Caco-2 (cell line): ENCODE data around the gene HERC5. TPM values are rescaled to one million over a fixed set of nuclear protein-coding genes. Genes with fewer than 3 reads are reported as not detected.

Experiments used
- Bru-seq: library from RNA; stranded (reverse); fragments of 400-500 nt; gene quantifications from one replicate; lab custom pipeline; 2021; lab: Mats Ljungman, UMichigan
- BruChase-seq, 2 experiments: library from RNA; stranded (reverse); fragments of 400-500 nt; gene quantifications; one replicate each; lab custom pipeline; 2021; lab: Mats Ljungman, UMichigan
- BruUV-seq: library from RNA; stranded (reverse); fragments of 400-500 nt; replicated peaks from 2 replicates; lab custom pipeline; 2021; lab: Mats Ljungman, UMichigan
- CTCF ChIA-PET: fragments of 300-600 bp; sonication (Branson Sonifier 250); formaldehyde crosslinking; loops from one replicate; lab custom pipeline; 2022; ENCODE audit warnings: antibody characterized with exemption; lab: Charles Lee
- POLR2A ChIA-PET: fragments of 300-600 bp; sonication (Branson Sonifier 250); formaldehyde crosslinking; loops from one replicate; lab custom pipeline; 2022; ENCODE audit warnings: antibody characterized with exemption; lab: Charles Lee
- DNase-seq, 2 experiments: peaks; one replicate each; pipeline versions ENCODE4 v3.0.0 to v3.0.0-alpha.2; 2020 to 2022
- H3K27me3 ChIP-seq: replicated peaks from 2 replicates; pipeline ENCODE4 v1.6.0; 2011; ENCODE audit warnings: low read length; ENCODE audit not compliant: control insufficient read depth, insufficient read depth
- H3K36me3 ChIP-seq: 2 replicates; pipeline ENCODE4 v1.5.1; 2011; ENCODE audit warnings: low read length; ENCODE audit not compliant: control insufficient read depth, insufficient read depth
- H3K4me1 ChIP-seq: fragments of 250-450 bp; sonication (Bioruptor Pico); 2 replicates; pipeline ENCODE4 v1.5.1; 2020; ENCODE audit warnings: mild to moderate bottlenecking
- H3K4me3 ChIP-seq: 2 replicates; pipeline ENCODE4 v1.5.1; 2011; ENCODE audit warnings: low read depth, mild to moderate bottlenecking, control low read depth, low read length
- H3K9me3 ChIP-seq: fragments of 250-450 bp; sonication (Bioruptor Pico); 2 replicates; pipeline ENCODE4 v1.5.1; 2020; ENCODE audit warnings: mild to moderate bottlenecking, moderate library complexity
- H3K27ac Mint-ChIP-seq: one replicate; pipeline ENCODE4 v1.8.0; 2022; ENCODE audit warnings: mixed read lengths; ENCODE audit not compliant: unreplicated experiment
- H3K27me3 Mint-ChIP-seq: one replicate; pipeline ENCODE4 v1.8.0; 2022; ENCODE audit warnings: mixed read lengths; ENCODE audit not compliant: insufficient read depth, unreplicated experiment
- H3K36me3 Mint-ChIP-seq: one replicate; pipeline ENCODE4 v1.8.0; 2022; ENCODE audit warnings: mild to moderate bottlenecking, mixed read lengths; ENCODE audit not compliant: insufficient read depth, unreplicated experiment
- H3K4me1 Mint-ChIP-seq: one replicate; pipeline ENCODE4 v1.8.0; 2022; ENCODE audit warnings: low read depth, mixed read lengths; ENCODE audit not compliant: unreplicated experiment
- H3K4me3 Mint-ChIP-seq: one replicate; pipeline ENCODE4 v1.8.0; 2022; ENCODE audit warnings: mild to moderate bottlenecking, moderate library complexity, mixed read lengths; ENCODE audit not compliant: unreplicated experiment
- H3K9me3 Mint-ChIP-seq: one replicate; pipeline ENCODE4 v1.8.0; 2022; ENCODE audit warnings: mixed read lengths; ENCODE audit not compliant: unreplicated experiment
- intact Hi-C: fragments of 100-400 bp; cut with micrococcal nuclease; formaldehyde crosslinking; loops from one replicate; pipeline ENCODE4 v1.10.0; 2022; ENCODE audit not compliant: unreplicated experiment
- long read RNA-seq: library from polyadenylated mRNA; stranded (forward); transcript quantifications from one replicate; pipeline ENCODE4 v2.0.0, GENCODE V29; 2022
- total RNA-seq: library from RNA; stranded (reverse); gene quantifications from 2 replicates; pipeline ENCODE4 v1.2.3, GENCODE V29; 2022
- TF ChIP-seq, protein P1 (sequence below), 2 experiments: fragments of 200-600 bp in 1 of 2; IDR thresholded peaks; 1 replicate in 1 of 2; 2 replicates in 1 of 2; pipeline versions ENCODE4 v1.5.1 to v1.8.0; 2011 to 2022; ENCODE audit warnings: antibody characterized with exemption in 1 of 2, control low read depth in 1 of 2, inconsistent platforms in 1 of 2, low read depth in 1 of 2, low read length in 1 of 2, mild to moderate bottlenecking in 1 of 2, moderate library complexity in 1 of 2; ENCODE audit not compliant: insufficient read depth in 1 of 2, severe bottlenecking in 1 of 2, unreplicated experiment in 1 of 2

HERC5 gene
- total RNA-seq: 5.6 and 6.8 TPM in 2 replicates
- percentile 46 among the genes with signal in this experiment for Bru-seq, nascent RNA
- BruChase-seq, experiment 1, labeled RNA remaining after a 2-hour chase: percentile 47 among the genes with signal in this experiment
- percentile 54 among the genes with signal in this experiment for BruChase-seq, experiment 2, labeled RNA remaining after a 6-hour chase
- long read RNA-seq, transcript HERC5-201 (23 exons, 3,513 nt): major isoform, 14 of 16 reads
- long read RNA-seq, partial matches to known transcripts: 0 of 16 reads
- long read RNA-seq, other reads (novel, unspliced or antisense): 2 of 16 reads

DNA sequence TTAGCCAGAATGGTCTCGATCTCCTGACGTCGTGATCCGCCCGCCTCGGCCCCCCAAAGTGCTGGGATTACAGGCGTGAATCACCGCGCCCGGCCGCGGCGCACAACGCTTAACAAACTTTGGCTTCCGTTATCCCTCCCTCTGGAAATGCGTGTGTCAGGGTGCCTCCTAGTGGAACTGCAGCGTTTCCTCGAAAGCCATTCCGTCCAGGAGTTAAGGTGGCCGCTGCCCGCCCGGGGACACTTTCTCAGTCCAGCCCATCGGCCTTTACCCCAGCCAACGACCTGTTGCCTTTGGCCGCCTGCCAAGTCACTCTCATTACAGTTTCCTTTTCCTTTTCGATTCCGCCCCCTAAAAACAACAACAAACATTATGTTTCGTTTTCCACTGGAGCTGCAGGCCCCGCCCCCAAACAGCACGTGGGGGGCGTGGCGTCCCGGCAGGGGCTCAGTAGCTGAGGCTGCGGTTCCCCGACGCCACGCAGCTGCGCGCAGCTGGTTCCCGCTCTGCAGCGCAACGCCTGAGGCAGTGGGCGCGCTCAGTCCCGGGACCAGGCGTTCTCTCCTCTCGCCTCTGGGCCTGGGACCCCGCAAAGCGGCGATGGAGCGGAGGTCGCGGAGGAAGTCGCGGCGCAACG, at the start of gene HERC5:
Gene HERC5, plus strand, starts transcription at position 450 of the 637 bp plus-strand sequence. Its CDS starts 151 bp downstream, at position 601.
- H3K4me1 ChIP-seq: no peaks in the 10 kb centered on the region
- ChIA-PET CTCF (interaction anchor here (0.5 to 2.4 kb wide), 7 partner anchors 12 to 424 kb away, joined by 3 to 12 read pairs (median 5); partner anchors contain the start of gene HERC6), POLR2A (interaction anchor here (0.9 kb wide), 1 partner anchor 21 kb away, joined by 3 read pairs; no protein-coding TSS in a partner anchor)
- H3K4me3 ChIP-seq: peak within 1 kb of the TSS; percentile 50
- H3K27me3 Mint-ChIP-seq: peaks cover 3% of the 10 kb centered on the region
- H3K4me3 Mint-ChIP-seq: peak within 1 kb of the TSS; percentile 87
- no TSS peak for BruUV-seq
- peaks cover 10% of the 10 kb centered on the region for H3K9me3 Mint-ChIP-seq
- no peaks in the 10 kb centered on the region for H3K36me3 ChIP-seq
- peaks cover 9% of the 10 kb centered on the region for H3K36me3 Mint-ChIP-seq
- peak; percentile 88 to 90 for DNase-seq
- no peaks in the 10 kb centered on the region for H3K4me1 Mint-ChIP-seq
- intact Hi-C loops: loop anchor here (1.0 to 2.0 kb wide), 5 partner anchors 59 to 237 kb away; partner anchors contain the start of gene PPM1K
- TF ChIP-seq, protein P1, sequence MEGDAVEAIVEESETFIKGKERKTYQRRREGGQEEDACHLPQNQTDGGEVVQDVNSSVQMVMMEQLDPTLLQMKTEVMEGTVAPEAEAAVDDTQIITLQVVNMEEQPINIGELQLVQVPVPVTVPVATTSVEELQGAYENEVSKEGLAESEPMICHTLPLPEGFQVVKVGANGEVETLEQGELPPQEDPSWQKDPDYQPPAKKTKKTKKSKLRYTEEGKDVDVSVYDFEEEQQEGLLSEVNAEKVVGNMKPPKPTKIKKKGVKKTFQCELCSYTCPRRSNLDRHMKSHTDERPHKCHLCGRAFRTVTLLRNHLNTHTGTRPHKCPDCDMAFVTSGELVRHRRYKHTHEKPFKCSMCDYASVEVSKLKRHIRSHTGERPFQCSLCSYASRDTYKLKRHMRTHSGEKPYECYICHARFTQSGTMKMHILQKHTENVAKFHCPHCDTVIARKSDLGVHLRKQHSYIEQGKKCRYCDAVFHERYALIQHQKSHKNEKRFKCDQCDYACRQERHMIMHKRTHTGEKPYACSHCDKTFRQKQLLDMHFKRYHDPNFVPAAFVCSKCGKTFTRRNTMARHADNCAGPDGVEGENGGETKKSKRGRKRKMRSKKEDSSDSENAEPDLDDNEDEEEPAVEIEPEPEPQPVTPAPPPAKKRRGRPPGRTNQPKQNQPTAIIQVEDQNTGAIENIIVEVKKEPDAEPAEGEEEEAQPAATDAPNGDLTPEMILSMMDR (IDR thresholded peaks at IDR 0.05; ENCODE audit: insufficient read depth in 1 of 2, low read depth in 1 of 2, low read length in 1 of 2, severe bottlenecking in 1 of 2, unreplicated experiment in 1 of 2): peak; percentile 54 to 80
- peak within 1 kb of the TSS; percentile 81 for H3K27ac Mint-ChIP-seq
- no peaks in the 10 kb centered on the region for H3K9me3 ChIP-seq
- H3K27me3 ChIP-seq: no peaks in the 10 kb centered on the region

DNA sequence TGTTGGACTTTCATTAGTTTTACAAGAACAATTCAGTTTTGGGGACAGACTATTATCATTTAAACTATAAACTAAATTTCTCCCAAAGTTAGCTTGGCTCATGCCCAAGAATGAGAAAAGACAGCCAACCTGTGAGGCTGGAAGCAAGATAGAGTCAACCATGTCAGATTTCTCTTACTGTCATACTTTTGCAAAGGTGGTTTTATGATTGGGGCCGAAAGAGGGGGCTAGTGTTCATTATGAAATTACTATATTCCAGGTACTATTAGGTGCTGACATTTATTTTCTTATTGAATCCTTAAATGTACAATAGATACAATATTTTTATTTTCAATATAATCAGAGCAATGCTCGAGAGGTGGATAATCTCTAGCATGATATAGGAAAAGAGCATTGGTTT, 47.7 kb upstream of the HERC5 start:
- no peak for DNase-seq
- intact Hi-C loops: no loop called here
- no peaks in the 10 kb centered on the region for H3K36me3 ChIP-seq
- no peaks in the 10 kb centered on the region for H3K36me3 Mint-ChIP-seq
- no TSS peak for BruUV-seq
- peaks cover 9% of the 10 kb centered on the region for H3K4me1 ChIP-seq
- H3K27me3 Mint-ChIP-seq: no peaks in the 10 kb centered on the region
- no peak overlapping the region for H3K4me3 Mint-ChIP-seq
- H3K9me3 Mint-ChIP-seq: no peaks in the 10 kb centered on the region
- H3K27me3 ChIP-seq: no peaks in the 10 kb centered on the region
- H3K9me3 ChIP-seq: no peaks in the 10 kb centered on the region
- H3K4me3 ChIP-seq: no peak overlapping the region
- TF ChIP-seq, protein P1 (IDR thresholded peaks at IDR 0.05; ENCODE audit: insufficient read depth in 1 of 2, low read depth in 1 of 2, low read length in 1 of 2, severe bottlenecking in 1 of 2, unreplicated experiment in 1 of 2): no peak
- no peaks in the 10 kb centered on the region for H3K4me1 Mint-ChIP-seq
- CTCF ChIA-PET: no interaction called here
- no peak overlapping the region for H3K27ac Mint-ChIP-seq
- POLR2A ChIA-PET: no interaction called here

DNA sequence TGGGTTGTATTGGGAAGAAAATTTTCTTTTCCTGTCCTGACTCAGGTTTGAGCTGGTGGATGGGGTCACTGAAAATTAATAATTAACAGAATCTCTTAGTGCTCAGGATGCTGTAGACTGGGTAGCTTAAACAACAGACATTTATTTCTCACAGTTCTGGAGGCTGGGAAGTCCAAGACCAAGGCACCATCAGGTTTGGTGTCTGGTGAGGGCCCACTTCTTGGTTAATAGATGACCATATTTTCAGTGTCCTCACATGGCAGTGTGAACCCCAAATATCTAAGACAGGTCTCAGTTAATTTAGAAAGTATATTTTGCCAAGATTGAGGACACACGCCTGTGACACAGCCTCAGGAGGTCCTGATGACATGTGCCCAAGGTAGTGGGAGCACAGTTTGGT, 47.1 kb upstream of the HERC5 start:
- H3K4me3 Mint-ChIP-seq: no peak overlapping the region
- Histone ChIP-seq H3K4me1 (peaks cover 9% of the 10 kb centered on the region), H3K27me3 (no peaks in the 10 kb centered on the region), H3K4me3 (no peak overlapping the region), H3K9me3 (no peaks in the 10 kb centered on the region), H3K36me3 (no peaks in the 10 kb centered on the region)
- no peaks in the 10 kb centered on the region for H3K4me1 Mint-ChIP-seq
- H3K27me3 Mint-ChIP-seq: no peaks in the 10 kb centered on the region
- H3K27ac Mint-ChIP-seq: no peak overlapping the region
- H3K9me3 Mint-ChIP-seq: no peaks in the 10 kb centered on the region
- intact Hi-C loops: no loop called here
- TF ChIP-seq, protein P1 (IDR thresholded peaks at IDR 0.05; ENCODE audit: insufficient read depth in 1 of 2, low read depth in 1 of 2, low read length in 1 of 2, severe bottlenecking in 1 of 2, unreplicated experiment in 1 of 2): no peak
- POLR2A ChIA-PET: no interaction called here
- DNase-seq: no peak
- H3K36me3 Mint-ChIP-seq: no peaks in the 10 kb centered on the region
- CTCF ChIA-PET: no interaction called here
- no TSS peak for BruUV-seq
